ENCODE measurements around the gene COG5.

DNA sequence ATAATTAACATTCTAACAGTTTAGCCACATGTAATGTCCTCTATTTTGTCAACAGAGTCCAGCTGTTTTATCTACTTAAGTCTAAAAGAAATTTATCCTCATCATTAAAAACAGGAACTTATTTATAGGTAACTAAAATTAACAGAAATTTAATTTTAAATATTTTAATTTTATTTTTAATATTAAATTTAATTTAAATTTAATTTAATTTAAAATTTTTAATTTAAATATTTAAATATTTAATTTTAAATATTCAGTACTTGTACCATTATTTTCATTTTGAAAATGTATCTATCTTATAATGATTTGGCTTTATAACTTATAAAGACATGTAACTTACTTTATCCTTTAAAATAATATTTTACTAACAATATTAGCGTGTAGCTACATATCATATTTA lies 94.9 kb downstream of the COG5 start:
- TF ChIP-seq YY1 (IDR thresholded peaks at IDR 0.05; ENCODE audit: insufficient read depth, insufficient read length) (no peak), ZNF274 (IDR thresholded peaks at IDR 0.05; ENCODE audit: low read depth, low read length) (no peak)

Data from NT2/D1 (cell line).